NCI-H2107 treated with DMSO at 0.1 percent for 48 hours (cell line): Measurements from ENCODE around the gene ACSL1.
A peak's percentile ranks its signal among the peaks of the same experiment; 100 is the strongest.

Experiments used
- DNase-seq: peaks from one replicate; lab custom pipeline; 2025; ENCODE audit not compliant: unreplicated experiment; lab: John Stamatoyannopoulos, UW

Gene ACSL1

DNA sequence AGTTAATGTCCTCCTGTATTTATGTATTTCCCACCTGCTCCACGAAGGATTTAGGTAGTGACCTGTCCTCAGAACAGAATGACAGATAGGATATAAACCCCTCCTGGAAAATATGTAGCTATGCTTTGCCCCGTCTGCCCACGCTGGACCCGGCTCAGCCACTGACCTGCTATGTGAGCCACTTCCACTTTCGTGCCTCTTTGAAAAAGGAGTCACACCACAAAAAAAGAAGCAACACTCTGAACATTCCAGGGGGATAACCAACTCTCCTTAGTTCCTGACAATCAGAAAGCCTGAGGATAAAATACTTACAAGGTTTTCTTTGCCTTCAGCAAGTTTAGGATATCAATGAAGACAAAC lies 11.1 kb downstream of the ACSL1 start:
- DNase-seq, result no peak

DNA sequence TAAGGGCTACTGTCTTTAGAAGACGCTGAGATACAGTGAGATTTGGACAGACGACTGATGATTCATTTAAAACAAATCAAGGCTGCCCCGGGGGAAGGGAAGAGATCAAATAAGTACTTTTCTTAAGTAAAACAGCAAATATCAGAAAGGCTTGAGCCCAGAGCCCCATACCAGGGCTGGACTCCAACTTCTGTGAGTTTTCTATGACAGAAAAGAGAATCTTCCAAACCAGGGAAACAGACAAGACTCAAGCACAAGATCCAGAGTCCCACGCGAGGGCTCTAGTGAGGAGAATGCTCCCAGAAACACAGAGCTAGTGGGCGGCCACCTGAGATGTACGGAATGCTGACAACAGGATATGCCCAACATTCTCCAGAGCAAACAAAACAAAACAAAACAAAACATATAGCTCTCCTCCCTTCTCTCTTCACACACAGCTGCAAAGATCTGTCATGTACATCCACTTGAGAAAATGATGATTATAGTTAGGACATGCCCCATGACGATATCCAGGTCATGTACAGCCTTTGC lies 13.1 kb downstream of the ACSL1 start:
- DNase-seq, result no peak

DNA sequence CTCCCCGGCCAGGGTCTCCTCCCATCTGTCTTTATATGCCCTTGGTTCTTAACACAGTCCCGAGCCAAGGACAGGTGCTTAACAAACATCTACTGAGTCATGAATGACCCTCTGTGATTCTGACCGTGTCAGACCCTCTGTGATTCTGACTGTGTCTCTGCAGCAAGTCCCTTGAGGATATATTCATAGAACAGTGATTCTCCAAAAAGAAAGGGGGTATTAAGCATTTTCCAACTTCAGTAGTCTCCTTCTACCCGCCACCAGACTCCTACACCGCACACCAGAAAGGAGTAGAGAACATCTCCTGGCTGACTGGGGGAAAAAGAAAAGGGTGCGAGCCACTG lies 13.6 kb downstream of the ACSL1 start:
- no peak for DNase-seq

DNA sequence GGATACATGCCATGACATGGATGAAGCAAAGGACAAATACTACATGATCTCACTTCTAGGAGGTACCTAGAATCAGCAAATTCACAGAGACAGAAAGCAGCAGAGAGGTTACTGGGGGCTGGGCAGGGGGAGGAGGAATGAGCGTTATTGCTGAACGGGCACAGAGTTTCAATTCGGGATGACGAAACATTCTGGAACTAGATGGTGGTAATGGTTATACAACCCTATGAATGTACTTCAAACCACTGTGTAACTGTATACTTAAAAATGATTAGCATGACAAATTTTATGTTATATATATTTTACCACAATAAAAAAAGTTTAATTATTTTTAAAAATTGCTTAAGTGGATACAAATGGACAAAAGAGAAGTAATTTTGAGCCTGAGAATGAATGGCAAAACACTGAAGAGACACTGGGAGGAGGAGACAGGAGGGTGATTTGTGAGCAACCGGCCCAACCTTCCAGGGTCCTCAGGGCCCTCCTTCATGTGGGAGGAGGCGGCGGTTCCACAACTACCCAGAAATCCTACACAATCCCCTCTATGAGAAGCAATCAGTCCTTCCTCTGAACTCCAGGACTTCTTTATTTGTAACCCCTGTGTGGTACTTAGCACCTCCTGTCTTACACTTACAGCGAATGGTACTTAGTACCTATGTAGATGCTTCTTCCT lies 14.1 kb downstream of the ACSL1 start:
- DNase-seq, result no peak

DNA sequence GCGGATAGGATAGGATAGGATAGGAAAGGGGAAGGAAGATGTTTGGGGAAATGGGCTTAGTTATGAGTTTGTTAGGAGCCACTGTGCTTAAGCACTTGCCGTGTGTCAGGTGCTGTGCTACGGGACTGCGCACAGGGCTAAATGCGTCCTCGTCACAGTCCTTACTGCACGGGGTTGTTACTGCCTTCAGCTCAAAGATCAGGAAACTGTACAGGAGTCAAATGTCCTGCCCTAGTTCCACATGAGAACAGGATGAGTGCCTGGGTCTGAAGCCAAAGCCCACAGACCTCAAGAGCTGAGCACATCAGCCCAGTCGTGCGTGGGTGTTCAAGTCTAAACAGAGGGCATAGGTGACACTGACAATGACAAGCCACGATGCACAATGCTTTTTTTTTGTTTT lies 15.0 kb downstream of the ACSL1 start:
- no peak for DNase-seq

DNA sequence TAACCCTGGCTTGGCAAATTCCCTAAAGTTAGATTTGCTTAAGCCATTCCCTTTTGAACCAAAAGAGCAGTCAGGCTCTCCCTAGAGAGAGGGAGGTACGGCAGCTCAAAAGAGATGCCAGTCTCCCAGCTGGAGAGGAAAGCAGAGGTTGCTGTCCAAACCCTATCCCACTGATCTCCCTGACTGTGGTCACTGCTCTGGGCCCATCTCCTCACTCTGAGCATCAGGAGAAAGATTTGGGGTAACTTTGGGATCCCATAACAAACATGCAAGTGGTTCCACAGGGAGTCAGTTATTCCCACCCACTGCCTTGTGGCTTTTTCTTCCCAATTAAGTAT lies 17.1 kb downstream of the ACSL1 start:
- no peak for DNase-seq

DNA sequence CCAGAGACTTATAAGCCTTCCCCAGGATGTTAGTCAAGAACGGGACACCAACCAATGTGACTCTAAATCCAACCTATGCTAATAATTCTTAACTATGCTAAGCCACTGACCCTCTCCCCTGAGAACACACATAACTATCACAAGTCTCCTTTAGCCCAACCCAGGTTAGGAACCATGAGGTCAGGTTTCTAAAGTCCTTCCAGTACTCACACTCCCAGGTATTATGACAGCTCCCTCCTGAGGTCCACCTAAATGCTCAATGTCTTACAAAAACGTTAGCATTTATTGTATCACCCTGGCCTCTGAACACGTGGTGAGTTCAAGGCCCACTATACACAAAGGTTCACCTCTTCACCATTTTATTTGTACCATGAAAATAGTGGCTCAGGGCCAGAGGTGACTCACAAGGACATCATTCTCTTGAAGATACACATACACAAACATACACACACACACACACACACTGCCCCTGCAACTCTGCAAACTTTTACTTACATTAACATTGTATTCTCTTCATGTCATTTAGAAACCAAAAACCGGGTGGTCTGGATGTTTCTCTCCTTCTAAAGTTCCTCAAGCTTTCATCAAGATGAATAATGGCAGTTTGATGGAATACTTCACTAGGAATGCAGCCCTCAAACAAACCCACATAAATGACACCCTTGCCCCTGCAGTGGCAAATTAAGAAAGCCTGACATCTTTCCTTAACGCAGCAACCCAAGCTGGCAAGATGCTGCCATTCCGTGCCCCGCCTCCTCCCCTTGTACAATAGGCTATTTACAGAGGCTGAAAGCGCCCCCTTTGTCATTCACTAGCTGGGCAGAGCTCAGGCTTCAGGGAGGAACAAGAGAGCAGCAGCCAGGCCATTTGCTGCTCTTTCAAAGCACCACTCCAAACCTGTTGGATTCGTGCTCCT lies 17.7 kb downstream of the ACSL1 start:
- DNase-seq, result peak; percentile 42

DNA sequence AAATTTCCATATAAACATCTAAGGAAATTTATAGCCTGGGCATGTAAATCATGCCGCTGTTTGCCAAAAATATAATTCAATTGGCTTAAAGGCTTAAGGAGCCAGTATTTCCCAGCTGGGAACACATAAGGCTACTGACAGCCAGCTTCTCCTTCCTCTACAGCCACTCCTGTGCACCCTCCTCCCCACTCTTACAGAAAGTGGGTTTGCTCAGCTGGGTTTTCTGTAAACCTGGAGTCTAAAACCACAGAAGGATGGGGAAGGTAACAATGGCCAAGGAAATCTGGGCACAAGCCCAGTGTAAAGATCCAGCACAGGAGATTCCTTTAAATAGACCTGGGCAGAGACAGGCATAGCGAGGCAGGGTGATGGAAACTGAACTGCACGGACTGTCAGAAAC lies 18.5 kb downstream of the ACSL1 start:
- no peak for DNase-seq

DNA sequence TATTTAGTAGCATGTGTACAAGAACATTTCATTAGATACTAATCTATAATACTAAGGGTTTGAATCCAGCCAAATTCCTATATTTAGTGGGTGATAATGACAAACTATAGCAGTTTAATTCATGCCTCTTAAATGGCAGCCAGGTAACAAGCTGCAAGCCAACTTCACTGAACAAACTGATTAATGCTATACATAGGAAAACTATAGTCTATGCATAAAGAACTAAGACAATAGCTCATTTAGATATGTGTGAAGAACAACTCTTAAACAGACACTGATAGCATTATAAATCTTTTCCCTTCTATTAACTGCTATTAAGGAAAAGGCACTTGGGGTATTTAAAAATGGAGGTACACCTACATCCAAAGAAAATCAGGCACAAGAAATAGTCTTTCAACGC lies 19.1 kb downstream of the ACSL1 start:
- no peak for DNase-seq

DNA sequence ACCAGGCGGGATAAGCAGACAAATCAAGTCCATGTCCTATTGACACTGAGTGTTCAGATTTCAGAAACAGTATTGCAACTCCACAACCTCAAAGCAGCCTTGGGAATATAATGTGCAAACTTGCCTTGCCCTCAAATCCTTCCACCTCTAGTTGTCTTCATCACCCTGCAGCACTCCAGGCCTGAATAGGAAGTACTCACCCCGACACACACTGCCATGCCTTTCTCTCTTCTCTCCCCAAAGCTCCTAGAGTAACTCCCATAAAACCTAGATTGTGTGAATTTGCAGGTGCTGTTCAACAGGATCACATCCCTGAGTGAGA lies 19.6 kb downstream of the ACSL1 start:
- DNase-seq, result no peak

DNA sequence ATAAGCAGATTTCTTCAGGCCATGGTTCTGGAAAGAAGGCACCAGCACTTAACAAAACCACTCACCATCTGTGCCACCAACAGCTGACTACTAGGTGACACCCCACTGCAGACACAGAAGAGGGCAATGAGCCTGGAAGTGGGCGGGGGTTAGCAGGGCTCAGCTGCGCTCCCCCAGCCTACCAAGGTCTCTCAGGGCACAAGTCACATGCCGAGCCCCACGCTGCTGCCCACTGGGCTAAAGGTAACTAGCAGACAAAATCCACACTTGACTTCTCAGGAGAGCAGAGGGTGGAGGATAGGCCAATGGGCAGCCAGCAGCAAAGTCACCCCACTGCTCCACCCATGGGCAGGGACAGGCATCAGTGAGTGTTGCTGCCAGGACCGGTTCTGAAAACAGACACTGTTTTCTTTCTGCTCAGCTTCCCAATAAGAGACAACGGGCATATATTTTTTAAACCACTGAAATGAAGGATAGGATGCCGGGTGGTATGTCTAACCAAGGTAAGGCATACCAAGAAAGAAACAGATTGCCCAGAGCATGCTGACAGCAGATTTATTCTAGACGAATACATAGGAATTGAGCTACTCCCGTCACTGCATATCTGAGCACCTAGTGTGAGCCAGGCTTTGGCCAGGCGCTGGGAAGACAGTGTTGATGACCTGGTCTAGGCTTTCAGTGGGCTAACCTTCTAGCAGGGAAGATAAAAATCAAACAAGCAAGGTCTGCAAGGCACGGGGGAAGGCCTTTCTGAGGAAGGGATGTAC lies 20.1 kb downstream of the ACSL1 start:
- peak; percentile 28 for DNase-seq

DNA sequence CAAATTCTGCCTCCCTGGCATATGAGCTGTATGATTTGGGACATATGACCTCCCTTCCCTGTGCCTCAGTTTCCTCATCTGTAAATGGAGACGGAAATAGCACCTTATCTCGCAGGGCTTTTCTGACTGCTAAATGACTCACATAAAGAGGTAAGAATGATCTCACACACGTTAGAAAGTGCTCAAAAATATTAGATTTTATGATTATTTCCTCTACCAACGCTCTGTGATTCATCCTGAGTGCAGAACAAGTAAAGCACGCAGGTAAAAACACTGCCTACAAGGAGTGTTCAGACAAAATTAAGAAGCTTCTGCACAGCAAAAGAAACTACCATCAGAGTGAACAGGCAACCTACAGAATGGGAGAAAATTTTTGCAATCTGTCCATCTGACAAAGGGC lies 21.1 kb downstream of the ACSL1 start:
- DNase-seq, result no peak

DNA sequence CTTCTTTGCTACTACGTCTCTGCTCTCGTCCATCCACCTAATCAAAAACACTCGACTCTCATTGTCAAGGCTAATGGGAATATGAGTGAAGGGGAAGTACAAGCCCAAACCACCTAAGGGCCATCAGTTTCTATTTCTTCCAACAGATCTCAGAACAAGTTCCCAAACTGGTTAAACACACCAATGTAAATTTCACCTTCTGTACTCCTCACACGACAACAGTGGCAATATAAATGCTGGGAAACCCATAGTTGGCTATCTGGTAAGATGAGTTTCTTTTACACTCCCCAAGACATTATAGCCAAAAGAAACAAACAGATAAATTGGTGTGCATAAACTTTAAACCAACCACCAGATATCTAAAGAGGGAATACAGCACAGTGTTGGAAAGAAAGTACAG lies 21.9 kb downstream of the ACSL1 start:
- DNase-seq, result no peak

DNA sequence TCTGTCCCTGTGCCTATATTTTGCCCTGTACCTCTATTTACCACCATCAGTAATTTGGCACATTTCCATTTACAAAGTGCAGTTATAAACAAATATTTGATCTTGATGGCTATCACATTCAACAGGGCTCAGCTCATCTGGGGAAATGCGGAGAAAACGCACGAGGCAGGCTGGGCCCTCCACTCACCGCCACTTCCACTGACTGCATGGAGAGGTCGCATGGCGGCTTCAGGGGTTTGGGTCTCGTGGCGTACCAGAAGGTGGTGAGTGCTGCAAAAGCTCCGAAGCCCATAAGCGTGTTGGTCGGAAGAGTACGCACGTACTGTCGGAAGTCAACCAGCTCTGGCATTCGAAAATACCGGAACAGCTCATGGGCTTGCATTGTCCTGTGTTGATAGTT lies 22.6 kb downstream of the ACSL1 start:
- no peak for DNase-seq

DNA sequence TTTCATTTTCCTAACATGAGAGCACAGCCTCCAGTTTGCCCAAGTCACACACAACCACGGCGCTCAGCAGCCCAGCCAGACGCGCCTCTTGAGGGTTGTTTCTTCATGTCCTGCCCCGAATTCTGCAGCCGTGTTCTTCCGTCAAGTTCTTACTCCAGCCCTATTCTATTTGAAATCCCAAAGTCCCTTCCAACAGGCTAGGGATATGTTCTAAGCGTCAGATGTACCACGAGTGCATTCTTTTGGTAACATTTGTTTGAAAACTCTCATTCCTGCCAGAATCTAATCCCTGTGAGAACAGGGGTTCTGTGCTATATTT lies 23.1 kb downstream of the ACSL1 start:
- DNase-seq, result no peak

DNA sequence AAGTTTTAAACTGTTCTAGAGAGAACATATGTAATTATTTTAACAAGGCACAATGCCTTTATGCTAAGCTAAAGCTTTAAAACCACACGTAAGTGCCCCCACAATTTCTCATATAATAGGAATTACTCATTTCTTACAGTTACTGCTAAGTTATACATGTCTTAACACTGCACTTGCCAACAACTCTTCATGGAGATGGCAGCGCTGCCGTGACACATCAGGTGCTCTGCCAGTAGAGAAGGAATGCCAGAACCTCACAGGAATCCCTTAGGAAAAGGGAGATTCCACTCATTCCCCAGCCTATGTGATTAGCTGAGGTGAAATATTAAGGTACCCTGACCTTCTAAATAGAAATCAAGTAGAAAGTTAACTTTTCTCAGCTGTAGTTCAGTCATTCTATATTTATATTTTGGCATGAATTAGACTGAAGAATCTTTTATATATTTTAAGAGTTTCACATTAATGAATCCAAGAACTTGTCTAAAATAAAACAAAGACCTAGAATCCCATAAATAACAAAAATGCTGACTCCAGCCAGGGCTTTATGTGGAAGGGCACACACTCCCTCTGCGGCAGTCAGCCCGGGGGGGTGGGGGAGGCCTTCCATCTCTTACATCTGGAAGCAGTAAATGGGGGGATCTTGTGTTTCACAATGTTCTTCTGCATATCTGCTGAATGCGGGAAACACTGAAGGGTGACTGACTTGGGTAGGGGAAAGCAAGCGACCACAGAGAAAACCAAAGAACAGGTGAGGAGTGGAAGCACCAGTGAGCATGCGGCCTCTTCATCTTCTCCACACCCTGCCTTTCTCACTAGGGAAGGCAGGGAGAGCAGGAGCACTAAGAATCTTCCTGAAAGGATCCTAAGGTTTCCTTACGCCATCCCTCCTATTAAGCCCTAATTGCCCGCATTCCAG lies 23.7 kb downstream of the ACSL1 start:
- DNase-seq, result no peak

DNA sequence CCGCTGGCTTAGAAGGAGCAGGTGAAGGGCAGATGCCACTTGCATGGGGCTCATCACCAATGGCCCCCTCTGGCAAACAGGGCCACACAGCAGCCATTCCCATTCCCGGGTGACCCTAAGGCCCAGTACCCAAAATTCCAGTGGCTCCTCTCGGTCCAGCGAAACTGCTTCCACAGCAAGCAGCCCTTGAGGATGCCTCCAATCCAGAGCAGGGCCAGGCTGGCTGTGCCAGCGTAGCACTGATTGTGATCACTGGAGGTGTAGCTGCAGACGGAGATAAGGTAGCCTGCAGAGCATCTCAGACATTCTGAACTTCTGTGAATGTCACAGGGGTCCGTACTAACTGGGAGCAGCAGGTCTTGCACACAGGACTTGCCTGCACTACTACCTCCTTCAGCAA lies 27.3 kb downstream of the ACSL1 start:
- no peak for DNase-seq

DNA sequence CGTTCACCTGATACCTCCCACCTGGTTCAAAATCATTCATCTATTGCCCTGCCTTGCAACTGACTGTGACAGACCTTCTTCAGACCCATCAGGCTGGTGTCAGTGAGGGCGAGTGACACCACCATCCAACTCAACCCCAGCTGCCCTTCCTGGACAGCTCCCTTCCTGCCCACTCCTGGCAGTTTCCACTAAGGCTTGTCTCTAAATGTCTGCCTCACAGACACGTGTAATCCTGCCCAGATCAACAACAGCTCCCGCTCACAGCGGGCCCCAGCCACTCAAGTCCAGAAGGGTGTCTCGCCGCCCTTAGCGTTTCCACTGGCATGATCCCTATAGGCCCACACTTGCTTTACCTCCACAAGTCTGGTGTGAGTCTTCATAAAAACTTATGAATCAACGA lies 28.9 kb downstream of the ACSL1 start:
- DNase-seq, result no peak

DNA sequence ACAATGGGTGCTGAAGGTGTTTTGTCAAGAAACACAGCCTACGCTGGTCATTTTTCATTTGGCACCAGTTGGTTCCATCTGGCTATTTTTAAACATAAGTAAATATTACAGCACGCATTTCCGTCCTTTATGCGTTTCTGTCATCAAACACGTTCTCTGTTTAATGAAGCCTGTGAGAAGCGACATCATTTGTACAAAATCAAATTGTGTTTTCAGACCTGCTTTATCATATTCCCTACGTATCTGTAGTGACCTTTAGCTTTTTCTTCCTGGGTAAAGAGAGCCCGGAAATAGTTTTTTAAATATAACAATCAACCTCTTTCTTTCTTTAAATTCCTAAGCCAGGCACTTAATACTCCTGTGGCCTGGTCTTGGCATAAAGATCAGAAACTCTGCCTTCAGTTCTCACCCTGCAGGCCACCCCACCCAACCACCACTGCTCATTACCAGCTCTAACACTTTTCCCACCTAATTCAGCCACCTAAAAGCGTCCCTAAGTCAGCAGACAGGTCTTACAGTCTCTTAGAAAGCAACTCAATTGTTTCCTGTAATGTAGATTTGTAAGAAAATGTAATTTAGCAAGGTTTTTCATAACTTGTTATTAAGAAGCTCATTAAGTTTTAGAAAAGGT lies 30.4 kb downstream of the ACSL1 start:
- no peak for DNase-seq

DNA sequence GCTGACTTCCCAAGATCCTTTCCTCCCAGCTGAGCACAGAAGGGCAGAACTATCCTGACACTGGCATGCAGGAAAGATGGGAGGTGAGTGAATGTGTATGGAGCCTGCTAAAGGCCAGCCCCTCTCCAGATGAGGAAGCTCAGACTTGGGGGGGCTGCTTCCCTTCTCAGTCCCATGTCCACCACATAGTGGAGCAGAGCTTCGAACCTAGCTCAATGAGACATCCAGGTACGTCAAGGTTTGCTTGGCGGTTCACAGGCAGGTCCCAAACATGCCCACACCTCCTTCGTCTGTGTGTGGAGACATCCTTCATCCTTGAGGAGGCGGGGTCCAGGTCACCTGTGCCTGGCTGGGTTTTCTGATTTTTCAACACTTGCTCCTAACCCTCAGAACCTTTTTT lies 31.3 kb downstream of the ACSL1 start:
- DNase-seq, result no peak
